Cerebellar cortex (tissue), 1 donor: ENCODE data around the gene PRCP.

Experiments used
- DNase-seq: peaks from one replicate; pipeline ENCODE4 v3.0.0-alpha.2; 2015; ENCODE audit warnings: low spot score

Gene PRCP

GRCh38 chr11:82906931-82907330 lies 6.7 kb upstream of the PRCP start:
- no peak for DNase-seq

- peak; percentile 47 for DNase-seq
These were observed 6.0 kb upstream of the PRCP start for GRCh38 chr11:82906236-82906635.

- no peak for DNase-seq
These were observed 3.8 kb upstream of the PRCP start for GRCh38 chr11:82903843-82904586.

GRCh38 chr11:82902880-82903279 lies 2.6 kb upstream of the PRCP start:
- DNase-seq, result no peak

GRCh38 chr11:82901922-82902485 lies 1.8 kb upstream of the PRCP start:
- no peak for DNase-seq

- DNase-seq, result peak; percentile 99
These were observed 1.1 kb upstream of the PRCP start, which contains the start of gene DDIAS for GRCh38 chr11:82901165-82901921. TSS of gene DDIAS (plus strand) at chr11:82901736. CDS start at chr11:82914739, 13,003 bp downstream.

- peak; percentile 20 for DNase-seq
These were observed 313 bp downstream of the PRCP start for GRCh38 chr11:82899957-82900276.

- peak; percentile 22 for DNase-seq
These were observed 927 bp downstream of the PRCP start for GRCh38 chr11:82899186-82899820.

GRCh38 chr11:82898241-82898640 lies 2.0 kb downstream of the PRCP start:
- DNase-seq, result no peak

- DNase-seq, result no peak
These were observed 4.0 kb downstream of the PRCP start for GRCh38 chr11:82896183-82896582.

GRCh38 chr11:82895437-82896091 lies 4.7 kb downstream of the PRCP start:
- no peak for DNase-seq

- no peak for DNase-seq
These were observed 7.5 kb downstream of the PRCP start for GRCh38 chr11:82892611-82893169.

- DNase-seq, result no peak
These were observed 9.3 kb downstream of the PRCP start for GRCh38 chr11:82890936-82891335.

- no peak for DNase-seq
These were observed 10.3 kb downstream of the PRCP start for GRCh38 chr11:82890002-82890341.

- DNase-seq, result no peak
These were observed 10.9 kb downstream of the PRCP start for GRCh38 chr11:82889133-82890001.

- DNase-seq, result no peak
These were observed 16.4 kb downstream of the PRCP start for GRCh38 chr11:82883853-82884252.

- no peak for DNase-seq
These were observed 25.3 kb downstream of the PRCP start for GRCh38 chr11:82874646-82875523.

GRCh38 chr11:82873919-82874333 lies 26.3 kb downstream of the PRCP start:
- no peak for DNase-seq

- no peak for DNase-seq
These were observed 27.7 kb downstream of the PRCP start for GRCh38 chr11:82872377-82873150.
